ENCODE results near the gene DSCAM.

GRCh38 chr21:40689217-40689616, 157.7 kb downstream of the DSCAM start:
- TF ChIP-seq CTCF (IDR thresholded peaks at IDR 0.05) (no peak), POLR2A (IDR thresholded peaks at IDR 0.05) (no peak), EP300 (IDR thresholded peaks at IDR 0.05) (no peak), POLR2AphosphoS5 (IDR thresholded peaks at IDR 0.05) (no peak)
